Activated T-cell treated with anti-CD3 and anti-CD28 coated beads for 48 hours (primary cell): ENCODE measurements around the gene LRIT2.

Experiments
- DNase-seq: peaks from one replicate; pipeline ENCODE4 v3.0.0-alpha.2; 2020; ENCODE audit warnings: low read depth

LRIT2 gene

DNA sequence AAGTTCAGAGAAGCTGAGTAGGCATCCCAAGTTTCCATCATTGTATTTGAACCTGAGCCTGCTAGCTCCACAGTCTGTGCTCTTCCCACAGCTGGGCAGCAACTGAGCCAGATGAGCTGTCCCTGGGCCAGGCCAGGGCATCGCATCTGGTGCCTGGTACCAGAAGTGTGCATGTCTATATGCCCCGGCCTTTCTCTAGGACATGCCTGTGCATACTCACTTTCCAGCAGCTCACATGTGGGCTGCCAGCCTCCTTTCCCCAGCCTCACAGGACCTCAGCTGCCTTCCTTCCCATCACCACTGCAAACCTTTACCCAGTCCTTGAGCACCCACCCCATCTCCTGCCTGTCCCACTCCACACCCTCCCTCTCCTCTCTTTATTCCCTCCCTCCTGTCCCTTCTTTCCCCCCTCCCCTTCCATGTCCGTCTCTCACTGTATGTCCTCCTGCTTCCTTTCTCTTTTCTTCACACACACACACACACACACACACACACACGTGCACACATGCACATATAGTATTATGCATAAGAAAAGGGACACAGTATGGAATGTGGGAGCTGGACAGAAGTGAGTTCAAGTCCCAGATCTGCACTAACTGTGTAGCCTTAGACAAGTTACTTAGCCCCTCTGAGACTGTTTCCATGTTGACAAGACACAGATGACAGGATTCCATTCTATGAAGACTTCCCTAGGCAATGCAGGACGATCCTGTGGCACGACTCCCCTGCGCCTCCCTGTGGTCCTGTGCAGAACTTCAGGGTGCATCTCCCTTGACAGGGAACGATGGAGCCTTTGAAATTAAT is 20.1 kb downstream of the LRIT2 start:
- DNase-seq: peak; percentile 56

DNA sequence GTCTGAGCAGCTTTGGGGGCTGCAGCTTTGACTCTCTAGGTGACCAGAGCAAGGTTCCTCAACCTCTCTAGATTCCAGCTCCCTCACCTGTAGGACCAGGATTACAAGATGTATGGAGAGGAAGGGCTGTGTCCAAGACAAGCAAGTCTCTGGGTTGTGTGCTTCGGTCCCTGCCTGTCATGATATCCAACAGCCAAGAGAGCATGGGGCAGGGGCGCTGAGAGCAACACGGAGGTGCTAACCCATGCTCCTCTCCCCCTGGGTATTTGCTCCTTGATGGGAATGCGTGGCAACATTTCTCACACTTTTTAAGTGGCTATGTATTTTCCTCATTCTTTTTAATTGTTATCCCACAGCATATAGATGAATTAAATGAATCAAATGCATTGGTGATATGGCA is 20.7 kb downstream of the LRIT2 start:
- no peak for DNase-seq

DNA sequence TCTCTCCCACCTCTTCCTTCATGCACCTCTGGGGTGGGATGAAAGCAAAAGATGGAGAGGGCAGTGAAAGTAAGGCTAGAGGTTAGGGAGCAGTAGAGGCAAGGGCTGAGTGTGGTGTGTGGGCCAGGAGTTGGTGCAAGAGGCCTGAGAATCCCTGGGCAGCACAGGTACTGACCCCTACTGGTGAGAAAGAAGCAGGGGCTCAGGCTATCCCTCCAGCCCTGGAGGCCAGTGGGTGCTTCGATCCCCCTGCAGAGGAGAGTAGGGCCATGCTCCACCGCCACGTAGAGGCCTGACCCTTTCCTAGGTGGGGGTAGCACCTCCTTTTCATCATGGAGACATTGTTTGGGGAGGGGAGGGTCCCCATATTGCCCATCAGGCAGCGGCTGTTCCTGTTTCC is 21.2 kb downstream of the LRIT2 start:
- DNase-seq: no peak

DNA sequence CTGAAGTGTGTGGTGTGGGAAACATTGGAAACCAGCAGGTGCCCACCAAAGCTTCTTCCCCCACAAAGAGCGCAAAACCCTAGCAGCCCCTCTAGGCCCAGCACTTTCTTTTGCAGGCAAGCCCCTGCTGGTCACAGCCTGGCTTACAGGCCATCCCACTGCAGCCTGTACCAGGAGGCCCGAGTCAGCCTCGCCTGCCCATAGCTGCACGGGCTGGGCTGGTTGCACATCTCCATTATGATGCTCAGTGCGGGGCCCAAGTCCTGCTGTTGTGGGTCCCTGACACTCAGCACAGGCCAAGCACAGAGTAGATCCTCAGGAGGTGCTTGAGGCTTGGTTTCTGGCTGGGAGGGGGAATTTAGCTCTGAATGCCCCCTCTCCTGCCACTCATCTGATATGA is 23.0 kb downstream of the LRIT2 start:
- DNase-seq: no peak

DNA sequence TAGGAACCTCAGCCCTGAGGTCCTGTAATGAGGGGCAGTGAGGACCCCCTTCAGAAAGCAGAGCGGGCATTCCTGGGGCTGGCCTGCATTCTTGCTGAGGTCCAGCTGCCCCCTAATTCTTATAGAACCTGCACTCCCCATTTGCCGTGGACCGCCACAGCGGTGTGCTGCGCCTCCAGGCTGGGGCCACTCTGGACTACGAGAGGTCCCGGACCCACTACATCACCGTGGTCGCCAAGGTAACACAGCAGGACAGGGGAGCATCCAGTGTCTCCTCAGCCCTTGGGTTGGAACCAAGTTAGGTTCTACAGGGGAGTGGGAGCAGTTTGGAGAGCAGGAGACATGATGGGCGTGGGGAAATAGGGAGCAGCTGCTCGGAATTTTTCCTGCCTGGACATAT is 23.7 kb downstream of the LRIT2 start:
- DNase-seq: no peak

DNA sequence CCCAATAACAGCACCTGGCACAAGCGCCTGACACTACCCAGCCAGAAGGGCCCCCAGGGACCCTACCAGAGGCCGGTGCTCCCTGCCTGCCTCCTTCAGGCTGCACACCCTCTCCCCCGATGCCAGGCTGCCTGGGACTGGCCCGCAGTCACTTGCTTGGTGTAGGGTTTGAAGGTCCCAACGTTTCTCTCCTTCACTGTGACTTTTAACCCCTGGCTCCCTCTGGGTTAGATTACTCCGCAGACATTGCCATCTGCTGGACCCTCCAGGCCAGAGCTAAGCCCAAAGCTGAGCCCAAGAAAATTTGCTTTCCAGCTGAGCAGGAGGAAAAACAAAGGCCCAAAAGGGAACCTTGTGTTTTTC is 24.1 kb downstream of the LRIT2 start:
- DNase-seq: no peak

DNA sequence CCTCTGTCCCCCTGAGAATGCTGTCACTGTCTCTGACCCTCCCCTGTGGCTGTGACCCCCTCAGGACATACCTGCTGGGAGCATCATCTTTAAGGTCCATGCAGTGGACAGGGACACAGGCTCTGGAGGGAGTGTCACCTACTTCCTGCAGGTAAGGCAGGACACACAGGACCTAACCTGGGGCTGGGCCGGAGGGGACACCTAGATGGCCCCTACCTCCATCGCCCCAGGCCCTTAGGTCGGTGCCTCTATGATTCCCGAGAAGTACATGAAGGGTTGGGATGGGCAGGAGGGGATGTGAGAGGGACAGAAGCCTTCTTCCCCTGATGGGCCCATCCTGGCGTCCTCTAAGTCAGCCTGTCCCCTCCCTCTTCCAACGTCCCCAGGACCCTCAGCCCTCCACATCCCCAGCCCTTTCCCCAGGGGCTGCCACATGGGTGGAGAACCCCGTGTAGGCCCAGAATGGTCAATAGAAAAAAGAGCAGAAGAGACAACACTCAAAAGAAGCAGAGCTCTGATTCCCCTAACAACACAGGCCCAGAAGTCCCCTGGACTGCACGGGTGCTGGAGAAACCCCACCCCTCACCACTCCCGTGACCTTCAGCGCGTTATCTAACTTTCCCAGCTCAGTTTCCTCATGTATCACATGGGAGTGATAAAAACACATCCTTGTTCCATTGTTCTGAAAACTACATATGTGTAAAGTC is 24.7 kb downstream of the LRIT2 start:
- no peak for DNase-seq

DNA sequence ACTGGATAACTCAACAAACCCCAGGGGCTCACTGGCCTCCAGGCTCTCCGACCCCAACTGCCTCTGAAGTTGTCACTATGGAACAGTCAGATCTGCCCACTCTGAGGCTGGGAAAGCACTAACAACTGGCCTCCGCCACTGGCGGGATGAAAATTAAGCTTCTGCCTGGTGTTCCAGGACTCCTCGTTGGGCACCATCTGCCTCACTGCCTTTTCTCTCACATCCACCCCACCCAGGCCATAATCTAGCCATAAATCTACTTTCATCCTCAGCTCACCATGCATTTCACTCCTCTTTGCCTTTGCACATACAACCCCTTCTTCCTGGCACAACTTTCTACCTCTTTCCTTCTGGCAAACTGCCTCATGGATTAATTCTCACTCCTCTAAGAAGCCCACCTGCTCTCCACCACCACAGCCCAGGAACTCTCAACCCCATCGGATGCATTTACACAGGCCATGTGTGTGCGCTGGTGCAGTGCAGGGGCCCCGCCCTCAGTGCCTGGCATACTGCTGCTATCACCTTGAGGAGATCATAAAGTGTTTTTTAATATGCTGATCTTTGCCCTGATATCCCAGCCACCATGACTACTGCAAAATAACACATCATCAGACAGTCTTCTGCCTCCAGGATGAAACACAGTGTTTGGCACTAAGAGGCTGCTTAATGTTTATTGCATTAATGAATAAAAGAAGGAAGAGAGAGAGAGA is 27.0 kb downstream of the LRIT2 start:
- no peak for DNase-seq

DNA sequence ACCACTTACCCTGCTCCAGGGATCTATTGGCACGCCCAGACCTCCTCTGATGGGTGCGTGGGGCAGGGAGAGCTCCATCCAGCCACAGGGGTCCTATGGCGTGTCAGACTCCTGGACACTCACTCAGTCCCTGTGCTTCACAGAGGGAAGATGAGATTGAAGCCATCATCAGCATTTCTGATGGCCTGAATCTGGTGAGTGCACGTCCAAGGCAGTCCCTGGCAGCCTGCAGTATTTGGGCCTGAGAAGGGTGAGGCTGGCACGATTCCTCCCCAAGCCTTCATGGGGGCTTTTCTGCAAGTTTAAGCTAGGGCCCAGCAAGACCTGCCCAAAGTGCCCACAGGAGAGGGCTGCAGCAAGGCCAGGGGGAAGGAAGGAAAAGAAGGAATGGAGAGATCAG is 27.7 kb downstream of the LRIT2 start:
- DNase-seq: no peak

DNA sequence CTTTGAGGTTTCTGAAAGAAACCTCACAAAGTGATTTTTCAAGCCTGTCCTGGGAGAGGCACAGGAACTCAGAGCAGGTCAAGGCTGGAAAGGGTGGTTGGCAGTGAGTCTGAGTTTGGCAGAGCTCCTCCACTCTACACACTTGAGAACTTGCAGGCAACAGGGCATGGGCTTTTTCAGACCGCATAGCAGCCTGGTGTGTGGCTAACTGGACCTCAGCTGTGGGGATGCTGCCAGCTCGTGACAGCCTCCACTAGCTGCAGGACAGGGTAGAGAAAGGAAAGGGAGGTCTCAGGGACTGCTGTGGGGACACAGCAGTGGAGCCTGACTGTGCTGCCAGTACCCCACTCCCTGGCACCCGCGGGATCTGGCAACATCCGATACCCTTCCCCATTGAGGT is 28.4 kb downstream of the LRIT2 start:
- no peak for DNase-seq

DNA sequence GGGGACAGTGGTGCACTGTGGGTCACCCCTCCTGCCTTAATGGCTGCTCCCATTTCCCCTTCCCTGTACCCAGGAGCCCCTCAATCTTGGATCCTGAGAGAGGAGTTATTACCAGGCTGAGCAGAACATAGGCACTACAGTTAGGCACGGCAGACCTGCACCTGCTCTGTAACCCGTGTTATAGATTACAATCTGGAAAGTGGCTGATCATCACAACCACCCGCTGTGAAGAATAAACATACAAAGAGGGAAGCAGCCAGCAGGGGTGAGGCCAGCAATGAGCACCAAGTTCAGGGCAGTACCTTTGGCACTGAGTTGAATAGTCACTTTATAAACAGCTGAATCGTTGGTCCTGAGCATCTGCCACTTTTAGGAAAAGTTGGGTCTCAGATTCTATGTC is 29.3 kb downstream of the LRIT2 start:
- DNase-seq: no peak

DNA sequence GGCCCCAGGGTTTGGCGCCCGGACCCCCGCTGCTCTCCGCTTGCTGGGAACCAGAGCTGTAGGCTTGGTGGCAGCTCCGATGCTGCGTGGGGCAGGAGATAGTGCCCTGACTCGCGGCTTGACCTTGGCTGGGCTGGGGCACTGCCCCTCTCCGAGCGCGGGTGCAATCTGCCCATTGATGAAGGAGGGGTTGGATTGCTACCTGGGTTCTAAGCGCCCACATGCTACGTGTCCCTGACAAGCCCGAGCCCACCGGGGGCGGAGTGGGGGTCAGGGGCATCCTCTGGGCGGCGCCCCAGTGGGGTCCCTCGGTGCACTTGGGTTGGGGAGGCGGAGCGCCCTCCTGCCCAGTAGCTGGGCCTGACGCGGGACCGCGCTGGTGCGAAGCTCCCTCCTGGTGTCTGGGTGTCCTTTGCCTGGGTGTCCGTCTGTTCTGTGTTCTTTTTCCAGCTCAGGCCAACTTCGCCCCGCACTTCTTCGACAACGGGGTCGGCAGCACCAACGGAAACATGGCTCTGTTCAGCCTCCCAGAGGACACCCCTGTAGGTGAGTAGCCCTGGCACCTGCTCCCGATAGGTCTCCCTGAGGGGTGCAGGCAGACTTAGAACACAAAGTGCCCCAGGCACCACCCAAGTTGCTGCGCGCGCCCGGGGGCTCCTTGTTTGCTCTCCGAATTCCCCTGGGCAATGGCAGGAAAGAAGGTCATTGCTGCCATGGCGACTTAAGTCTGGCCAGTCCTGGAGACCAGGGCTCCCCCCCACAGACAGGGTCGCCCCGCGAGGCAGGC is 30.1 kb downstream of the LRIT2 start:
- no peak for DNase-seq

DNA sequence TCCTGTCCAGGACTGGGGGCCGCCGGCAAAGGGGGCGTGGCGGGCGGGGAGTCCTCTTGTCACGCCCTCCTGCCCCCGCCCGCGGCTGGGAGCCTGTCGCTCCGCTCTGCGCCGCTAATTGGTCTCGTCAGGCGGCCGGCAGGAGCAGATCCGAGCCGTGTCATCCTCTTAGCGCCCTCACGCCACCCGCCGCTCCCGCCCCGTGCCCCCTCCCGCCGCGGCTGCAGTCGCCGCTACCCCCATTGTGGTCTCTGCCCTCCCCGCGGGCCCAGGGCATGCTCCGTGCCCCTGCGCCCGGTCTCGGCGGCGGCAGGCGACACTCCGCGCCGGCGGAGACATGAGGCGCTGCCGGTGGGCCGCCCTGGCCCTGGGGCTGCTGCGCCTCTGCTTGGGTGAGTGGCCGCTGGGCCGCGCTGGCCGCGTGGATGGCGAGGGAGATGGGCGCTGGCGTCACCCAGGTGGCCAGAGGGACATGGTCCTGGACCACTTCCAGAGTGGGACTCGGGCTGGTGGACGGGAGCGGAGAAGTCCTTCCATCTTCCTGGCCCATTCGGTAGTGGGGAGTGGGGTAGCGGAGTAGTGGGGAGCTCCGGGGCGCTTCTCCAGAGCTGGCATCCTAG is 30.8 kb downstream of the LRIT2 start, which contains the start of gene CDHR1:
TSS of gene CDHR1 (plus strand) at position 114 of the 620 bp plus-strand sequence. CDS start at position 338, 224 bp downstream.
- DNase-seq: peak; percentile 32

DNA sequence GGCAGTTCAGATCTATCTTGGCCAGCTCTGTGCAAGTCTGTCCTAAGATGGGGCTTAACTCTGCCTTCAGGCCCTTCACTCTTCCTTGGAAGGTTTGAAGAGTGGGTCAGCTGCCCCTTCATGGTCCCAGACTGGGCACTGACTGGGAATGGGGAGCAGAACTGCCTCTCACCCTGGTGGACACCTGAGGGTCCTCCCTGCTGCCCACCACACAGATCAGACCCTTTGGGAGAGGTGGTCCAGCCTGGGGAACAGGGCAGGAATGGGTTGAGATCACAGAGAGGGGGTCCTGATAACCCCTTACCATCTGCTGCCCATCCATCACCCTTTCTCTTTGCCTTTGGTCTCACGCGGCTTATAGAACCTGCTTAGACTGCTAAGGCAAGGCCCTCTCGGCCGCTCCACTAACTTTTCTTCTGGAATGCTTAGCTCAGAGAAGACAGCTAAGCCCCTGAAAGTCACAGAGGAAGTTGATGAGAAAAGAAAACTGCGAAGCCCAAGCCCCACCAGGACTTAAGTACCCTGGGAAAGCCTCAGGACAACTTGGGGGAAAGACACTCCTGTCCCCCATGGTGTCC is 31.4 kb downstream of the LRIT2 start:
- no peak for DNase-seq

DNA sequence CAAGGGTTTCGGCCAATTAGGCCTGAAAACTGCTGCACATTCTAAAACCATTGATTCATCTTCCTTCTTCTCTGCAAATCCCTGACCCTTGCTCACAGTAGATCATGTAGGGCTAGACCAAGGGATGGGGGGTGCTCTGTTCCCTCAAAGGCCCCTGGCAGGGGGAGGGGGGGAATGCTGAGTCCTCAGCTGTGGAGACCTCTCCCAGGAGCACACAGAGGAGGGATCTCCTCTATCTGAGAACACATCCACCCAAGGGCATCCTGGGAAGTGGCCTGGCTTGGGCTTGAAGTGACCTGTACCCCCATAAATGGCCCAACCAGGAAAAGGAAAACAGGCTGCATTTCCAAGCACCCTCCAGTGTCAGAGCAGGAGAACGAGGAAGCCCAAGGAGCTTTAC is 32.0 kb downstream of the LRIT2 start:
- DNase-seq: no peak

DNA sequence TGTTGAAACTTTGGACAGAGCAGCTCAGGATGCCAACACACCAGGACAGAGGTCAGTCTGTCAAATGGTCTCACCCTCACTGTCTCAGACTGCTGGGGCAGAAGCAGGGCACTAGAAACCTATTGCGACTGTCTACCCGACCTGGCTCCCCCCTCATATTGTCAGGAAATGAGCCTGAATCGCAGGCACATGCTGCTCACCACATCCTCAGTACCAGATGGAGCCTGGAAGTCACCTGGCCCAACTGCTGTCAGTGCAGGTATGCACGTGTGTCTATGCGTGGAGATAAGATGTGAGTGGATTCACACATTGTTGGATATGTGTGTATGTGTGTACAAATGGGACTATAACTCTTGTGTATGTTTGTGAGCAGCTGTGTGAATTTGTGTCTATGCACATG is 34.2 kb downstream of the LRIT2 start:
- no peak for DNase-seq

DNA sequence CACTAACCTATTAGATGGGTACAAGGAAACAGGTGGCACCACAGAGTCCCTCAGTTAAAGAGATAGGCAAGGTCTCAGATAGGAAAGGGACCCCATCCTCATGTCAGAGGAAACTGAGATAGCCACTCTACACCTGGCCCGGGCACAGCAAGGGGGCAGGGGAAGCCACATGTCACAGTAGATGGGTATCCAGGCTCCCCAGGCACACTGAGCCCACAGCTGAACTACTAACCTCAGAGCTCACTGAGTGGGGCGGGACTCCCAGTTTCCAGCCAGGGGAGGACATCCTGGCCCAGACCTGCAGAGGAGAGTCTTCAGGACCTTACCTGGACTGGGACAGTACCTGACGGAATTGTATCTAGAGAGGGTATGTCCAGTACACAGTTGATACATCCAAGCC is 34.7 kb downstream of the LRIT2 start:
- no peak for DNase-seq

DNA sequence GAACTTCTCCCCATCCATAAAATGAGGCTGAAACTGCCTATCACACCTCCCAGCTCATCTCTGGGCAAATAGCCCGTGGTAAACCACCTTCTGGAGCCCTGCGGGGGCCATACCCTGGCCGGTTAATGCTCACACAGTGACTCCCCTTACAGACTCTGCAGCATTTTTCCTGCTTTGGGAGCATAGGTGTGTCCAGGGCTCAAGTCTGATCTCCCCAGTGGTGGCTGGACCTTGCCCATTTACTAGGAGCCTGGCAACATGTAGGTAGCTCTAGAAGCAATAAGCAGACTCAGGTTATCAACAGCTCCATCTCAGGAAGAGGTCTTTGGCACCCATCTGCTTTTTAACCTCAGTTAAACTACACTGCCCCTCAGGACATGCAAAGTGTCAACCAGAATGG is 36.5 kb downstream of the LRIT2 start:
- DNase-seq: no peak

DNA sequence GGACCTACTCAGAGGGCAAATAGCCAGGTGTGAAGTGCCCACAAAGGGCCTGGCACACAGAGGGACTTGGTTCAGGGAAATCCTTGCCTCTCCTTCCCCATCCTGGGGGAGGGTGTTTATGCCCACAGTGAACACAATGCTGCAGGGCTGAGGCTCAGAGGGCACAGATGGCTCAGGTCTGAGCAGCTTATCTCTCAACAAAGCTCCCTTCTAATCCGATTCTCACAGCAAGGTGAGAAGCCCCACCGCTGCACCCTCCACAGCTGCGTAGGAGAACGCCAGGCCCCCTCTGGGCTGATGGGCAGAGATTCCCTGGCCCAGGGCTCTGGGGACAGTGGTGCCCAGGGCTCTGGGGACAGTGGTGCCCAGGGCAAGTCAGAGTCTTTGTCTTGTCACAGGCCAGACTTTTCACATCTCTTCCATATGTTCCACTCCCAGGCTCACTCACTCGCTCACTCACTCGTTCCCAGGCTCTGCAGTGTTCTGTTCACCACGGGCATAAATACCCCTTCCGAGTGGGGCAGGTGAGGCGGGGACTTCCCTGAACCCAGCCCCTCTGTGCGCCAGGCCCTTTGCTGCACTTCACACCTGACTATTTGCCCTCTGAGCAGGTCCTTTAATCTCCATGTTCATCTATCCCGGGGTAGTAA is 39.7 kb downstream of the LRIT2 start:
- no peak for DNase-seq

DNA sequence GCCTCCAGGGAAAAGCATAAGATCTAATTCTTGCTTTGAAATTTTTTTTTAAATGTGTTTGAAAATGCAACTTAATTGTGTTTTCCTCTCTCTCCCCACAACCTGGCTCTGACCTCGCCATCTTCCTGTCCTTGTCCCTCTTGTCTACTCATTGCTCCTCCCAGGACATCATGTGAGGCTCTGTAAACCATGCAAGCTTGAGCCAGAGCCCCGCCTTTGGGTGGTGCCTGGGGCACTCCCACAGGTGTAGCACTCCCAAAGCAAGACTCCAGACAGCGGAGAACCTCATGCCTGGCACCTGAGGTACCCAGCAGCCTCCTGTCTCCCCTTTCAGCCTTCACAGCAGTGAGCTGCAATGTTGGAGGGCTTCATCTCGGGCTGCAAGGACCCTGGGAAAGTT is 40.8 kb downstream of the LRIT2 start:
- DNase-seq: no peak

DNA sequence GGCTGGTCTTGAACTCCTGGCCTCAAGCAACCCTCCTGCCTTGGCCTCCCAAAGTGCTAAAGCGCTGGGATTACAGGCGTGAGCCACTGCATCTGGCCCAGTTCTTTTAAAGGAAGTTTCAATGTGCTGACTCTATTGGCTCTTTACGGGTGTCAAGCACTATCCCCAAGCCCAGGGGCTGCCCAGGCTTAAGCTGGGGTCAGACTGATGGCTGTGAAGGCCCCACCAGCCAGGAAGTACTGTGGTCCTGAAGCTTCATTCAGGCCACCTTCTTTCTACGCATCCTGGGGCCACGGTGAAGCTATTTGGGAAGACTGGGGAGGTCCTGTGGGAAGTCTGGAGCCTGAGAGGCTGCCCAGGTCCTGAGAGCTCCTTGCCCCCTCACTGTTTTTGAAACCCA is 43.7 kb downstream of the LRIT2 start:
- DNase-seq: no peak
